Endothelial cell (in vitro differentiated cells): ENCODE measurements around the gene TMEM269. TPM values are rescaled to one million over a fixed set of nuclear protein-coding genes. Genes with fewer than 3 reads are reported as not detected.

Experiments
- DNase-seq: peaks from one replicate; pipeline ENCODE4 v3.0.0; 2021; ENCODE audit warnings: low spot score
- H3K27ac Mint-ChIP-seq: one replicate; pipeline ENCODE4 v1.8.0; 2021; ENCODE audit warnings: mixed read lengths, inconsistent platforms; ENCODE audit not compliant: unreplicated experiment
- H3K27me3 Mint-ChIP-seq: one replicate; pipeline ENCODE4 v1.8.0; 2021; ENCODE audit warnings: mild to moderate bottlenecking, moderate library complexity, mixed read lengths, inconsistent platforms; ENCODE audit not compliant: unreplicated experiment
- H3K36me3 Mint-ChIP-seq: one replicate; pipeline ENCODE4 v1.8.0; 2021; ENCODE audit warnings: mild to moderate bottlenecking, low read depth, mixed read lengths, inconsistent platforms; ENCODE audit not compliant: unreplicated experiment
- H3K4me1 Mint-ChIP-seq: one replicate; pipeline ENCODE4 v1.8.0; 2021; ENCODE audit warnings: mild to moderate bottlenecking, mixed read lengths, inconsistent platforms; ENCODE audit not compliant: unreplicated experiment
- H3K4me3 Mint-ChIP-seq: one replicate; pipeline ENCODE4 v1.8.0; 2021; ENCODE audit warnings: mild to moderate bottlenecking, mixed read lengths, inconsistent platforms; ENCODE audit not compliant: unreplicated experiment
- H3K9me3 Mint-ChIP-seq: one replicate; pipeline ENCODE4 v1.8.0; 2021; ENCODE audit warnings: mixed read lengths, inconsistent platforms; ENCODE audit not compliant: unreplicated experiment
- CTCF ChIP-seq: fragments of 200-600 bp; sonication (generic); IDR thresholded peaks from one replicate; pipeline ENCODE4 v1.5.0; 2021; ENCODE audit warnings: antibody characterized with exemption; ENCODE audit not compliant: unreplicated experiment
- total RNA-seq: library from RNA; stranded (reverse); fragmentation: NEBNext Ultra II Directional; extraction: Animal tissue kit (Norgen Biotek cat#: 25700); gene quantifications from one replicate; pipeline ENCODE4 v1.2.1, GENCODE V29; 2021; ENCODE audit not compliant: unreplicated experiment

Gene TMEM269
- total RNA-seq, 1 donor from 2014 or later: 0.38 TPM

- DNase-seq: no peak
- Mint-ChIP-seq H3K4me3 (no peak overlapping the region), H3K36me3 (peaks cover 11% of the 10 kb centered on the region), H3K4me1 (peaks cover 6% of the 10 kb centered on the region), H3K9me3 (no peaks in the 10 kb centered on the region), H3K27me3 (peaks cover 2% of the 10 kb centered on the region), H3K27ac (no peak overlapping the region)
- no peak for TF ChIP-seq CTCF
Observed at GRCh38 chr1:42837709-42838108, 52.9 kb downstream of the TMEM269 start.

GRCh38 chr1:42838482-42839190 lies 53.8 kb downstream of the TMEM269 start:
- Mint-ChIP-seq H3K36me3 (peaks cover 15% of the 10 kb centered on the region), H3K27me3 (peaks cover 6% of the 10 kb centered on the region), H3K27ac (no peak overlapping the region), H3K4me1 (peaks cover 6% of the 10 kb centered on the region), H3K9me3 (no peaks in the 10 kb centered on the region), H3K4me3 (no peak overlapping the region)
- no peak for DNase-seq
- no peak for TF ChIP-seq CTCF

- peaks cover 4% of the 10 kb centered on the region for H3K27me3 Mint-ChIP-seq
- no peaks in the 10 kb centered on the region for H3K9me3 Mint-ChIP-seq
- no peak for TF ChIP-seq CTCF
- H3K4me1 Mint-ChIP-seq: no peaks in the 10 kb centered on the region
- no peak overlapping the region for H3K4me3 Mint-ChIP-seq
- DNase-seq: no peak
- H3K27ac Mint-ChIP-seq: no peak overlapping the region
- H3K36me3 Mint-ChIP-seq: peaks cover 15% of the 10 kb centered on the region
Observed at GRCh38 chr1:42841010-42841409, 56.2 kb downstream of the TMEM269 start.

- no peak for TF ChIP-seq CTCF
- no peak overlapping the region for H3K27ac Mint-ChIP-seq
- peaks cover 15% of the 10 kb centered on the region for H3K36me3 Mint-ChIP-seq
- H3K4me3 Mint-ChIP-seq: no peak overlapping the region
- H3K4me1 Mint-ChIP-seq: peaks cover 2% of the 10 kb centered on the region
- H3K9me3 Mint-ChIP-seq: no peaks in the 10 kb centered on the region
- no peak for DNase-seq
- peaks cover 4% of the 10 kb centered on the region for H3K27me3 Mint-ChIP-seq
Observed at GRCh38 chr1:42841440-42842147, 56.8 kb downstream of the TMEM269 start.

GRCh38 chr1:42844592-42845140 lies 59.9 kb downstream of the TMEM269 start:
- no peak for TF ChIP-seq CTCF
- H3K27ac Mint-ChIP-seq: no peak overlapping the region
- H3K4me1 Mint-ChIP-seq: peaks cover 17% of the 10 kb centered on the region
- H3K27me3 Mint-ChIP-seq: peaks cover 4% of the 10 kb centered on the region
- no peak overlapping the region for H3K4me3 Mint-ChIP-seq
- no peak for DNase-seq
- no peaks in the 10 kb centered on the region for H3K9me3 Mint-ChIP-seq
- H3K36me3 Mint-ChIP-seq: peaks cover 27% of the 10 kb centered on the region
